ENCODE results near the gene TBK1. TPM values are rescaled to one million over a fixed set of nuclear protein-coding genes. Genes with fewer than 3 reads are reported as not detected.

Gene TBK1
- total RNA-seq, 1 experiment from 2014 or later: 26.2 TPM

DNA sequence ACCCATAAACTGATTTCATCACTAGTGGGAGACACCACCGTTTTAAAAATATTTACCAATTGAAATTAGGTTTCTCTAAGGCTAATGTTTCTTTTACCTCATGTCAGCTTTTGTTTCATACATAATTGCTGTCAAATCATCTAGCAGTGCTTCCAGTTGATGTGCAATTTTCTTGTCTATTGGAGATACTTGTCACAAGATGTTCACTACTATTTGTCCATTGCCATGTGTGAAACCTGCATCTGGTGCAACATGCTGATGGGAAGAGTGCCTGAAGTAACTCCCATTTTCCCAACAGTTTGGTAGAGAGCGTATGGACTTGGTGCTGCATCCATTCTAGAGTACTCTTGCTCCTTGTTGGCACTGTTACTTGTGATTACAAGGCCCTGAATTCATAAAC is 38.0 kb upstream of the TBK1 start:
- TF ChIP-seq, protein P1, sequence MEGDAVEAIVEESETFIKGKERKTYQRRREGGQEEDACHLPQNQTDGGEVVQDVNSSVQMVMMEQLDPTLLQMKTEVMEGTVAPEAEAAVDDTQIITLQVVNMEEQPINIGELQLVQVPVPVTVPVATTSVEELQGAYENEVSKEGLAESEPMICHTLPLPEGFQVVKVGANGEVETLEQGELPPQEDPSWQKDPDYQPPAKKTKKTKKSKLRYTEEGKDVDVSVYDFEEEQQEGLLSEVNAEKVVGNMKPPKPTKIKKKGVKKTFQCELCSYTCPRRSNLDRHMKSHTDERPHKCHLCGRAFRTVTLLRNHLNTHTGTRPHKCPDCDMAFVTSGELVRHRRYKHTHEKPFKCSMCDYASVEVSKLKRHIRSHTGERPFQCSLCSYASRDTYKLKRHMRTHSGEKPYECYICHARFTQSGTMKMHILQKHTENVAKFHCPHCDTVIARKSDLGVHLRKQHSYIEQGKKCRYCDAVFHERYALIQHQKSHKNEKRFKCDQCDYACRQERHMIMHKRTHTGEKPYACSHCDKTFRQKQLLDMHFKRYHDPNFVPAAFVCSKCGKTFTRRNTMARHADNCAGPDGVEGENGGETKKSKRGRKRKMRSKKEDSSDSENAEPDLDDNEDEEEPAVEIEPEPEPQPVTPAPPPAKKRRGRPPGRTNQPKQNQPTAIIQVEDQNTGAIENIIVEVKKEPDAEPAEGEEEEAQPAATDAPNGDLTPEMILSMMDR (conservative IDR thresholded peaks at IDR 0.05): no peak
- CTCF ChIA-PET: no interaction called here
- intact Hi-C loops (cut with micrococcal nuclease; ENCODE audit: unreplicated experiment): no loop called here
- H3K79me2 ChIP-seq (ENCODE audit: low read depth): peaks cover 60% of the 10 kb centered on the region
- H2AFZ ChIP-seq: no peak overlapping the region
- POLR2A ChIA-PET (ENCODE audit: unreplicated experiment): no interaction called here
- H3K36me3 ChIP-seq (ENCODE audit: low read depth): peaks cover 88% of the 10 kb centered on the region
- no peak for DNase-seq
- no peak overlapping the region for H3K27ac ChIP-seq
- H4K20me1 ChIP-seq (ENCODE audit: insufficient read depth): peaks cover 77% of the 10 kb centered on the region
- H3K4me3 ChIP-seq: no peak overlapping the region
- H3K27me3 ChIP-seq (ENCODE audit: insufficient read depth, low read depth): no peaks in the 10 kb centered on the region
- H3K4me2 ChIP-seq: no peak overlapping the region
- H3F3A ChIP-seq (ENCODE audit: insufficient read depth, low read depth): peaks cover 15% of the 10 kb centered on the region; the same call in 1 of the 2 replicates
- no peaks in the 10 kb centered on the region for H3K4me1 ChIP-seq (replicated peaks; ENCODE audit: insufficient read depth)
- BruUV-seq (replicated peaks): no TSS peak
- H3K9me2 ChIP-seq (ENCODE audit: insufficient read depth): no peaks in the 10 kb centered on the region
- H3K9me3 ChIP-seq (ENCODE audit: insufficient read depth, low read depth): no peaks in the 10 kb centered on the region

DNA sequence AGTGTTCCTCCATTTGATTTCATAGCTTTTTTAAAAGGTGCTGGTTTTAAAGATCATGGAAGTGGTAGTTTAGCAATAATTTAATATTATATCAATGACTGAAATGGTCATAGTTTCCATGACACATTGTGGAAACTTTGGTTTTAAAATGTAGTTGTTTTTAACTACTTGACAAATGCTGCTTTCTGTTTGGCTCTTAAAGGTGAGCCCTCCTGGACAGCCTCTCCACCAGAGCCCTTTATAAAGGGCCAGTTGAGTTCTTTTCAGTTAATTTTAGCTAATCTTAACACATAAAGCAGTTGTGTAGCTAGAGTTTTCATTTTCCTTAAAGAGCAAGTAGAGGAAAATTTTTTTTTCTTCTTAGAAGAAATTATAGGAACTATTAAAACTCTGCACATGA is 33.7 kb upstream of the TBK1 start:
- H3K36me3 ChIP-seq (ENCODE audit: low read depth): peaks cover 86% of the 10 kb centered on the region

DNA sequence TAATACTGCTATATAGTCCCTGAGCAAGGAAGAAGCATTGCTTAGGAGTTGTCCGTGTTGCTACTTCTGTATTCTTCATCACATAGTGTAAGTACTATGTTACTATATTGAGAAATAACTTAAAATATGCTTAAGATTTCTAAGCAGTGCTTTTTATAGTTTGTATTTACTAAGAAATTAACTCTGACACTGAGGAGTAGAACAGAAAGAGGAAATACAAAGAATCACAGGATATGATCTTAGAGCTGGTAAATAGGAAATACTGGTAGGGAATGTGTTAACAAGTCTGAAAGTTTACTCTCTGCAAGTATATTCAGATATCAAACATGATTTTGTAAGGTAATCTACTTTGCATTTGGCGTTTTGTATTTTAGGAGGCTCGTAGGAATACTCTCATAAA is 32.2 kb upstream of the TBK1 start:
- Histone ChIP-seq H4K20me1 (ENCODE audit: insufficient read depth) (peaks cover 73% of the 10 kb centered on the region), H3K27ac (no peak overlapping the region), H3K4me1 (replicated peaks; ENCODE audit: insufficient read depth) (no peaks in the 10 kb centered on the region), H2AFZ (no peak overlapping the region), H3K9me2 (ENCODE audit: insufficient read depth) (no peaks in the 10 kb centered on the region), H3K9me3 (ENCODE audit: insufficient read depth, low read depth) (no peaks in the 10 kb centered on the region), H3F3A (ENCODE audit: insufficient read depth, low read depth) (peaks cover 27% of the 10 kb centered on the region), H3K4me3 (no peak overlapping the region), H3K79me2 (ENCODE audit: low read depth) (0 out of 2 replicates have a peak, but pooled peaks cover 12% of the 10 kb centered on the region), H3K36me3 (ENCODE audit: low read depth) (peaks cover 83% of the 10 kb centered on the region), H3K4me2 (no peak overlapping the region), H3K27me3 (ENCODE audit: insufficient read depth, low read depth) (no peaks in the 10 kb centered on the region)
- ChIA-PET POLR2A (ENCODE audit: unreplicated experiment) (no interaction called here), CTCF (no interaction called here)
- BruUV-seq (replicated peaks): no TSS peak
- TF ChIP-seq, protein P1 (conservative IDR thresholded peaks at IDR 0.05): no peak
- no peak for TF ChIP-seq EZH2 (IDR thresholded peaks at IDR 0.05; ENCODE audit: low read depth)
- intact Hi-C loops (cut with micrococcal nuclease; ENCODE audit: unreplicated experiment): no loop called here
- no peak for DNase-seq

More for the DNA sequence above, 33.7 kb upstream of the TBK1 start:
- no peak for DNase-seq
- Histone ChIP-seq H3K9me2 (ENCODE audit: insufficient read depth) (no peaks in the 10 kb centered on the region), H3K27me3 (ENCODE audit: insufficient read depth, low read depth) (no peaks in the 10 kb centered on the region), H3K79me2 (ENCODE audit: low read depth) (0 out of 2 replicates have a peak, but pooled peaks cover 21% of the 10 kb centered on the region), H3K4me3 (no peak overlapping the region), H3K4me2 (no peak overlapping the region), H4K20me1 (ENCODE audit: insufficient read depth) (peaks cover 77% of the 10 kb centered on the region), H3K4me1 (replicated peaks; ENCODE audit: insufficient read depth) (no peaks in the 10 kb centered on the region), H2AFZ (no peak overlapping the region), H3F3A (ENCODE audit: insufficient read depth, low read depth) (peaks cover 20% of the 10 kb centered on the region), H3K27ac (no peak overlapping the region), H3K9me3 (ENCODE audit: insufficient read depth, low read depth) (no peaks in the 10 kb centered on the region)
- intact Hi-C loops (cut with micrococcal nuclease; ENCODE audit: unreplicated experiment): no loop called here
- CTCF ChIA-PET: interaction anchor here (0.6 kb wide), 1 partner anchor 24 kb away, joined by 4 read pairs; no protein-coding TSS in a partner anchor
- BruUV-seq (replicated peaks): no TSS peak
- no peak for TF ChIP-seq EZH2 (IDR thresholded peaks at IDR 0.05; ENCODE audit: low read depth)
- TF ChIP-seq, protein P1 (conservative IDR thresholded peaks at IDR 0.05): no peak
- POLR2A ChIA-PET (ENCODE audit: unreplicated experiment): no interaction called here
